ENCODE measurements around the gene TRIM29.

TRIM29 gene

DNA sequence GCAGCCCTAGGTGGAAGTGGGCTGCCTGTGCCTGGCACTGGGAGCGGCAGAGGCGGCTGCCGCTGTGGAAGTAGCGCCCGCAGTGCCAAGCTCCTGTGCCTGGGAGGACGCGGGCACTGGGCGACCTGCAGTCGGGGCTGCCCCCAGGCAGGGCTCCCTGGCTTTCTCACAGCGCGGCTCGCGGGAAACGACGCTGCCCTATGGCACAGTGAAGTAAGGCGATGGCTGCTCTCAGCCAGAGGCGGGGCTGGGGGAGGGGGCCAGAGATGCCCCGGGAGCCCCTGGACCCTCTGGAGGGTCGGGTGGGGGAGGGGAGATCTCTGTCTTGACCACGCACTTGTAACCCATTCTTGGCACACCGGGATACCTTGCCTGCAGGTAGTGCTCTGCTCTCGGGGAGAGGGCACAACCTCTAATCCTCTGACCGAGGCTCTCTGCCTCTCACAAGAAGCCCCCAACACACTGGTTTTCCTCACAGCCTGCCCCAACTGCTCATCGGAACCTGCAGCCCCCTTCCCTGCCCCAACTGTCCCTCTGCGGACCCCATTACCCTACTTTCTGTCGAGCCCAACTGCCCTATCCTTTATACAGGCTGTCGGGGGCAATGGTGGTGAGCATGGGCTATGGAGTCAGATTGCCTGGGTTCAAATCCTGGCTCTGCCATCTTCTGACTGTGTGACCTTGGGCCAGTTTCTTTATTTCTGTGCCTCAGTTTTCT is 32.2 kb upstream of the TRIM29 start:
- H3K79me2 ChIP-seq (ENCODE audit: control insufficient read depth, insufficient read depth, low read length, unreplicated experiment) = no peaks in the 10 kb centered on the region
- no peaks in the 10 kb centered on the region for H3K36me3 ChIP-seq (ENCODE audit: insufficient read depth, low read length)
- H3K4me1 ChIP-seq (ENCODE audit: control insufficient read depth, insufficient read depth, low read length, unreplicated experiment) = peaks cover 4% of the 10 kb centered on the region
- no peak overlapping the region for H3K27ac ChIP-seq (ENCODE audit: low read depth, low read length)
- no peak overlapping the region for H2AFZ ChIP-seq (ENCODE audit: low read length, unreplicated experiment)
- H3K4me3 ChIP-seq (ENCODE audit: low read depth, low read length) = peak overlapping the region; percentile 71; the same call in 1 of the 2 replicates
- peaks cover 79% of the 10 kb centered on the region for H3K27me3 ChIP-seq (ENCODE audit: insufficient read depth, low read length)

DNA sequence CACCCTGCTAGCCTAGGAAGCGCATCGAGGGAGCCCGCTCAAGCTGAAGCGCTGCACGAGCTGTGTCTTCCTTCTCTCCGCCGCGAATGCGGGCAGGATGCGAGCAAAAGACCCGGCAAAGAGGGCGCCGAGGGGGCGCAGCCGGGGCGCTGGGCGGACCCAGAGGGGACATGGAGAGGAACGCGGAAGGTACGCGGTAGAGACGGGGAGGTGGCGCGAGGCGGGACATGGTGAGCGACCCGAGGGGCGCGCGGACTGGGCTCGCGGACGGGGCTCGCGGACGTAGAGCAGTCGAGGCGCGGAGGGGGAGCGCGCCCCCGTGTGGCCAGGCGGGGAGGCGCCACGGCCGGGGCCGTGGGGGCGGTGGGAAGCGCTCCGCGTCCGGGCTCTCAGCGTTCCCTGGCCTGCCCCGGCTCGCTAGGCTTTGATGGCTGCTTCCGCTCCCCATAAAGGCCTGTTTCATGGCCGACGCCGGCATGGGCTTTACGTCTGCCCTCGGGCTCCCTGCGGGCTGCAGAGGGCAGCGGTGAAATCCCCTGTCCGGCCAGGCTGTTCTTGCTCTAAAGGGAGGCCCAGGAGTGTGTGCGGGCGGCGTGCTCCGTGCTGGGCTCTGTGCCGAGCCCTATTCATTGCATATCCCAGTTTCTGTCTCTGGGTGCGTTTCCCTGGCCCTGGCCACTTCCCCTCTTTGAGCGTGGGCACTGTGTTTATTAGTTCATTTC is 31.2 kb upstream of the TRIM29 start:
- H3K79me2 ChIP-seq (ENCODE audit: control insufficient read depth, insufficient read depth, low read length, unreplicated experiment) = no peaks in the 10 kb centered on the region
- no peaks in the 10 kb centered on the region for H3K36me3 ChIP-seq (ENCODE audit: insufficient read depth, low read length)
- H2AFZ ChIP-seq (ENCODE audit: low read length, unreplicated experiment) = peak overlapping the region; percentile 47
- H3K27me3 ChIP-seq (ENCODE audit: insufficient read depth, low read length) = peaks cover 79% of the 10 kb centered on the region
- H3K4me1 ChIP-seq (ENCODE audit: control insufficient read depth, insufficient read depth, low read length, unreplicated experiment) = peaks cover 4% of the 10 kb centered on the region
- peak overlapping the region; percentile 71 for H3K4me3 ChIP-seq (ENCODE audit: low read depth, low read length)
- no peak overlapping the region for H3K27ac ChIP-seq (ENCODE audit: low read depth, low read length)

GRCh38 chr11:120168108-120168959 is 30.4 kb upstream of the TRIM29 start:
- H3K4me3 ChIP-seq (ENCODE audit: low read depth, low read length) = peak overlapping the region; percentile 71
- H3K79me2 ChIP-seq (ENCODE audit: control insufficient read depth, insufficient read depth, low read length, unreplicated experiment) = no peaks in the 10 kb centered on the region
- H2AFZ ChIP-seq (ENCODE audit: low read length, unreplicated experiment) = peak overlapping the region; percentile 45
- H3K36me3 ChIP-seq (ENCODE audit: insufficient read depth, low read length) = no peaks in the 10 kb centered on the region
- no peak overlapping the region for H3K27ac ChIP-seq (ENCODE audit: low read depth, low read length)
- H3K4me1 ChIP-seq (ENCODE audit: control insufficient read depth, insufficient read depth, low read length, unreplicated experiment) = peaks cover 4% of the 10 kb centered on the region
- peaks cover 77% of the 10 kb centered on the region for H3K27me3 ChIP-seq (ENCODE audit: insufficient read depth, low read length)

DNA sequence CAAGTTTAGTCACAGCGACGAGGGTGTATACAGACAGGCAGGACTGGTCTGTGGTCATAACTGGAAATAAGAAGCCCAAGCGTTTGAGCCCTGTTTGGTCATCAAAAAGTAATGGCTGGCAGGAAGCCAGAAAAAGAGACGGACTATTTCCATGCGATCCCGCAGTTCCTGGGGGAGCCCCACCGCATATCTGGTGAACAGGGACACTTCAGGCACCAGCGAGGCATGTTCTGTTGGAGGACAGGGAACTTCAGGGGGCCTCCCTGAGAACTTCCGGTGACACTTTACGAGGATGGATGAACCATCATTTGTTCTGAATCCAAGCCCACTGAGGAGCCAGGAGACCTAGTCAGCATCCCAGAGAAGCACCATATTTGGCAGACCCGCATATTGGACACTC is 29.7 kb upstream of the TRIM29 start:
- Histone ChIP-seq H3K36me3 (ENCODE audit: insufficient read depth, low read length) (no peaks in the 10 kb centered on the region), H2AFZ (ENCODE audit: low read length, unreplicated experiment) (no peak overlapping the region), H3K79me2 (ENCODE audit: control insufficient read depth, insufficient read depth, low read length, unreplicated experiment) (no peaks in the 10 kb centered on the region), H3K27me3 (ENCODE audit: insufficient read depth, low read length) (peaks cover 73% of the 10 kb centered on the region), H3K27ac (ENCODE audit: low read depth, low read length) (no peak overlapping the region), H3K4me1 (ENCODE audit: control insufficient read depth, insufficient read depth, low read length, unreplicated experiment) (peaks cover 4% of the 10 kb centered on the region), H3K4me3 (ENCODE audit: low read depth, low read length) (no peak overlapping the region)

GRCh38 chr11:120160436-120160835 is 22.5 kb upstream of the TRIM29 start:
- Histone ChIP-seq H3K27ac (ENCODE audit: low read depth, low read length) (no peak overlapping the region), H2AFZ (ENCODE audit: low read length, unreplicated experiment) (no peak overlapping the region)

GRCh38 chr11:120153221-120153620 is 15.3 kb upstream of the TRIM29 start:
- H3K27ac ChIP-seq (ENCODE audit: low read depth, low read length) = no peak overlapping the region

More at GRCh38 chr11:120160436-120160835, 22.5 kb upstream of the TRIM29 start:
- Histone ChIP-seq H3K79me2 (ENCODE audit: control insufficient read depth, insufficient read depth, low read length, unreplicated experiment) (no peaks in the 10 kb centered on the region), H3K27me3 (ENCODE audit: insufficient read depth, low read length) (peaks cover 79% of the 10 kb centered on the region), H3K4me3 (ENCODE audit: low read depth, low read length) (no peak overlapping the region), H3K4me1 (ENCODE audit: control insufficient read depth, insufficient read depth, low read length, unreplicated experiment) (no peaks in the 10 kb centered on the region), H3K36me3 (ENCODE audit: insufficient read depth, low read length) (no peaks in the 10 kb centered on the region)

GRCh38 chr11:120151536-120151935 is 13.6 kb upstream of the TRIM29 start:
- H3K36me3 ChIP-seq (ENCODE audit: insufficient read depth, low read length) = no peaks in the 10 kb centered on the region
- no peaks in the 10 kb centered on the region for H3K79me2 ChIP-seq (ENCODE audit: control insufficient read depth, insufficient read depth, low read length, unreplicated experiment)
- H3K4me1 ChIP-seq (ENCODE audit: control insufficient read depth, insufficient read depth, low read length, unreplicated experiment) = no peaks in the 10 kb centered on the region
- no peak overlapping the region for H3K27ac ChIP-seq (ENCODE audit: low read depth, low read length)
- no peak overlapping the region for H2AFZ ChIP-seq (ENCODE audit: low read length, unreplicated experiment)
- peaks cover 71% of the 10 kb centered on the region for H3K27me3 ChIP-seq (ENCODE audit: insufficient read depth, low read length)
- no peak overlapping the region for H3K4me3 ChIP-seq (ENCODE audit: low read depth, low read length)

More at GRCh38 chr11:120153221-120153620, 15.3 kb upstream of the TRIM29 start:
- no peak overlapping the region for H3K4me3 ChIP-seq (ENCODE audit: low read depth, low read length)
- H3K27me3 ChIP-seq (ENCODE audit: insufficient read depth, low read length) = peaks cover 70% of the 10 kb centered on the region
- no peaks in the 10 kb centered on the region for H3K4me1 ChIP-seq (ENCODE audit: control insufficient read depth, insufficient read depth, low read length, unreplicated experiment)
- H3K36me3 ChIP-seq (ENCODE audit: insufficient read depth, low read length) = no peaks in the 10 kb centered on the region
- no peak overlapping the region for H2AFZ ChIP-seq (ENCODE audit: low read length, unreplicated experiment)
- no peaks in the 10 kb centered on the region for H3K79me2 ChIP-seq (ENCODE audit: control insufficient read depth, insufficient read depth, low read length, unreplicated experiment)

DNA sequence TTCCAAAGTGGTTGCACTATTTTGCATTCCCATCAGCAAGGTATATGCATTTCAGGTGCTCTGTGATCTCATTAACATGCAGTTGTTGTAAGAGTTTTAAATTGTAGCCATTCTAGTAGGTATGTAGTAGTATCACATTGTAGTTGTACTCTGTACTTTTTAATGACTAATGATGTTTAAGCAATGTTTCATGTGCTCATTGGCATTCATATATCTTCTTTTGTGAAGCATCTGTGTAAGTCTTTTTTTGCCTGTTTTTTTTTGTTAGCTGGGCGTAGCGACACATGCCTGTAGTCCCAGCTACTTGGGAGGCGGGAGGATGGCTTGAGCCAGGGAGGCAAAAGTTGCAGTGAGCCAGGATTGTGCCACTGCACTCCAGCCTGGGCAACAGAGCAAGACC is 11.3 kb upstream of the TRIM29 start:
- Histone ChIP-seq H3K27me3 (ENCODE audit: insufficient read depth, low read length) (peaks cover 77% of the 10 kb centered on the region), H3K79me2 (ENCODE audit: control insufficient read depth, insufficient read depth, low read length, unreplicated experiment) (no peaks in the 10 kb centered on the region), H3K36me3 (ENCODE audit: insufficient read depth, low read length) (no peaks in the 10 kb centered on the region), H2AFZ (ENCODE audit: low read length, unreplicated experiment) (no peak overlapping the region), H3K27ac (ENCODE audit: low read depth, low read length) (no peak overlapping the region), H3K4me3 (ENCODE audit: low read depth, low read length) (no peak overlapping the region), H3K4me1 (ENCODE audit: control insufficient read depth, insufficient read depth, low read length, unreplicated experiment) (no peaks in the 10 kb centered on the region)

DNA sequence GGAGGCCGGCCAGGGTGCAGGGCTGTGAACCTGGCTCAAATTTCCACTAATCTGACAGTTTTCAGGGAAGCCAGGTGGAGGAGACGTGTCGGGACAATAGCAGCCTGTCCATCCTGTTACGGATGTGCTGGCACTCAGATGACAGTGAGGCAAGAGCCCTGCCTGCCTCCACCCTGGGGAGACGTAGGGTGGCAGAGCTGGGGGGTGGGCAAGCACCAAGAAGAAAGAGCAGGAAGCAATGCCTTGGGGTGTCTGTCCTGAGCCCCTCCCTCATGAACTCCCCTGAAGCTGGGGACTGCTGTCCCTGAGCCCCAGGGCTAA is 10.0 kb upstream of the TRIM29 start:
- Histone ChIP-seq H3K79me2 (ENCODE audit: control insufficient read depth, insufficient read depth, low read length, unreplicated experiment) (no peaks in the 10 kb centered on the region), H3K27ac (ENCODE audit: low read depth, low read length) (no peak overlapping the region), H3K27me3 (ENCODE audit: insufficient read depth, low read length) (peaks cover 82% of the 10 kb centered on the region), H3K36me3 (ENCODE audit: insufficient read depth, low read length) (no peaks in the 10 kb centered on the region), H3K4me1 (ENCODE audit: control insufficient read depth, insufficient read depth, low read length, unreplicated experiment) (no peaks in the 10 kb centered on the region), H3K4me3 (ENCODE audit: low read depth, low read length) (no peak overlapping the region), H2AFZ (ENCODE audit: low read length, unreplicated experiment) (no peak overlapping the region)

GRCh38 chr11:120147094-120147949 is 9.4 kb upstream of the TRIM29 start:
- H3K79me2 ChIP-seq (ENCODE audit: control insufficient read depth, insufficient read depth, low read length, unreplicated experiment) = no peaks in the 10 kb centered on the region
- no peaks in the 10 kb centered on the region for H3K36me3 ChIP-seq (ENCODE audit: insufficient read depth, low read length)
- H3K4me3 ChIP-seq (ENCODE audit: low read depth, low read length) = no peak overlapping the region
- H2AFZ ChIP-seq (ENCODE audit: low read length, unreplicated experiment) = no peak overlapping the region
- no peak overlapping the region for H3K27ac ChIP-seq (ENCODE audit: low read depth, low read length)
- H3K4me1 ChIP-seq (ENCODE audit: control insufficient read depth, insufficient read depth, low read length, unreplicated experiment) = no peaks in the 10 kb centered on the region
- H3K27me3 ChIP-seq (ENCODE audit: insufficient read depth, low read length) = peaks cover 85% of the 10 kb centered on the region
